Psoas muscle (tissue), 8 donors: ENCODE measurements around the gene DHRS13. TPM values are rescaled to one million over a fixed set of nuclear protein-coding genes. Genes with fewer than 3 reads are reported as not detected.
"Not testable (repeated sequence)": the region's sequence is repeated elsewhere in the genome, so short reads cannot be mapped to it uniquely, and the experiment has no call there.

Experiments
- ATAC-seq, 4 donors: fragments of 200-7000 bp; cut with Tn5 transposase; one replicate each; pipeline ENCODE4 v1.9.1; 2020; ENCODE audit warnings: moderate library complexity in 3 of 4, mild to moderate bottlenecking in 2 of 4
- DNase-seq, 2 donors: peaks; one replicate each; pipeline ENCODE4 v3.0.0-alpha.2; 2020
- H3K27ac ChIP-seq: fragments of 200-600 bp; one replicate; pipeline ENCODE4 v1.8.0; 2022
- H3K27me3 ChIP-seq, 3 donors: fragments of 200-600 bp in 1 of 3; one replicate each; pipeline versions ENCODE4 v1.6.1 to v1.8.0; 2013 to 2022; ENCODE audit warnings: low read length in 2 of 3, mild to moderate bottlenecking in 2 of 3, moderate library complexity in 1 of 3; ENCODE audit not compliant: insufficient read depth in 3 of 3
- H3K36me3 ChIP-seq, 2 donors: fragments of 200-600 bp in 1 of 2; one replicate each; pipeline versions ENCODE4 v1.6.1 to v1.8.0; 2013 to 2022; ENCODE audit warnings: low read depth in 1 of 2, mild to moderate bottlenecking in 1 of 2, moderate library complexity in 1 of 2; ENCODE audit not compliant: insufficient read depth in 1 of 2
- H3K4me1 ChIP-seq: fragments of 200-600 bp; one replicate; pipeline ENCODE4 v1.8.0; 2022
- H3K4me3 ChIP-seq: fragments of 200-600 bp; one replicate; pipeline ENCODE4 v1.8.0; 2022; ENCODE audit warnings: mild to moderate bottlenecking
- H3K9me3 ChIP-seq: fragments of 200-600 bp; one replicate; pipeline ENCODE4 v1.8.0; 2022
- CTCF ChIP-seq: fragments of 200-600 bp; IDR thresholded peaks from one replicate; pipeline ENCODE4 v1.8.0; 2022; ENCODE audit warnings: antibody characterized with exemption
- WGBS, 3 donors: extraction: QIAGEN DNeasy Blood & Tissue Kit; methylation state at CpG; one replicate each; pipeline versions ENCODE4 v1.1.6 to v1.1.7; 2013; 5-methylcytosine and 5-hydroxymethylcytosine counted together
- intact Hi-C, 2 donors: fragments of 100-400 bp; cut with DNase I; formaldehyde crosslinking; loops; one replicate each; pipeline versions ENCODE4 v1.11.0 to v1.14.2; 2022
- polyA plus RNA-seq, 3 donors: library from polyadenylated mRNA; stranded (reverse); fragments of 200-250 nt; gene quantifications; one replicate each; pipeline ENCODE4 v1.2.3, GENCODE V29; 2013
- total RNA-seq, 4 donors: library from RNA; stranded (reverse); fragmentation: NEBNext Ultra II Directional in 2 of 4; extraction: Animal tissue kit (Norgen Biotek cat#: 25700) in 2 of 4; gene quantifications; one replicate each; pipeline versions ENCODE4 v1.2.1 to v1.2.4, GENCODE V29; 2021 to 2023
- donor health status: healthy with polysubstance abuse.
- donor health status: DM: no; HTN: no; CAD: no; lungs with moderate emphysema.
- donor health status: Bipolar disorder and iron deficiency.
- donor health status: healthy.
- donor health status: DM: yes; HTN: yes; CAD: no.
- donor health status: DM: no; HTN: no; CAD: no.
- donor health status: DM: no; HTN: no; CAD: no.
- donor health status: DM: yes; HTN: yes; CAD: no.

The DHRS13 gene
- total and polyA plus RNA-seq, 7 donors, result 0.48 to 2.7 (median 1.2) TPM

- Histone ChIP-seq H3K27ac (no peak overlapping the region), H3K27me3 (no peaks in the 10 kb centered on the region), H3K36me3 (peaks cover 7 to 23% of the 10 kb centered on the region in 2 donors), H3K9me3 (no peaks in the 10 kb centered on the region), H3K4me3 (no peak overlapping the region), H3K4me1 (peaks cover 11% of the 10 kb centered on the region)
- no peak for TF ChIP-seq CTCF
- intact Hi-C loops, result no loop called here
- 93 to 97% (median 95%) methylated on average over 2 of the region's 2 CpGs for WGBS, 3 donors
- no peak for DNase-seq
- no peak for ATAC-seq
These were observed 49.6 kb downstream of the DHRS13 start for GRCh38 chr17:28853295-28853694.

GRCh38 chr17:28849281-28849680 lies 53.6 kb downstream of the DHRS13 start:
- 84 to 89% (median 86%) methylated on average over 5 of the region's 5 CpGs for WGBS, 3 donors
- peaks cover 4% of the 10 kb centered on the region for H3K4me1 ChIP-seq
- DNase-seq, result no peak
- H3K9me3 ChIP-seq, result no peaks in the 10 kb centered on the region
- no peaks in the 10 kb centered on the region for H3K27me3 ChIP-seq
- no peak for ATAC-seq
- TF ChIP-seq CTCF, result no peak
- H3K27ac ChIP-seq, result no peak overlapping the region
- H3K4me3 ChIP-seq, result no peak overlapping the region
- intact Hi-C loops, result no loop called here
- H3K36me3 ChIP-seq, result no peaks in the 10 kb centered on the region

GRCh38 chr17:28848667-28849066 lies 54.2 kb downstream of the DHRS13 start:
- H3K9me3 ChIP-seq, H3K4me1 ChIP-seq, H3K27me3 ChIP-seq, H3K36me3 ChIP-seq, H3K4me3 ChIP-seq, H3K27ac ChIP-seq, intact Hi-C loops: not testable (repeated sequence)
- peak in 1 of 4 donors; percentile 35 for ATAC-seq
- peak; percentile 11 to 56 for DNase-seq
- WGBS, 3 donors, result 85 to 88% (median 87%) methylated on average over 15 of the region's 15 CpGs

Other genes with a start within 250 kb of the DHRS13 start
- 10 to 100 TPM; 23.6 to 28.0 (median 26.7) TPM for gene SDF2, start 241.2 kb downstream of the DHRS13 start, total RNA-seq
- gene SDF2, start 241.2 kb downstream of the DHRS13 start, polyA plus RNA-seq, result 10 to 100 TPM; 20.9 to 72.0 (median 43.2) TPM
- gene SUPT6H, start 240.9 kb downstream of the DHRS13 start, total RNA-seq, result 10 to 100 TPM; 66.1 to 77.4 (median 69.8) TPM
- 10 to 100 TPM; 28.6 to 70.7 (median 34.8) TPM for gene SUPT6H, start 240.9 kb downstream of the DHRS13 start, polyA plus RNA-seq
- gene PROCA1, start 191.2 kb downstream of the DHRS13 start, total RNA-seq, result 1 to 10 TPM in 1 of 4 donors, under 1 TPM in 3; 0.21 to 1.1 (median 0.32) TPM
- under 1 TPM; 0.32 to 0.51 (median 0.36) TPM for gene PROCA1, start 191.2 kb downstream of the DHRS13 start, polyA plus RNA-seq
- gene RAB34, start 185.2 kb downstream of the DHRS13 start, total RNA-seq, result 10 to 100 TPM in 1 of 4 donors, 1 to 10 TPM in 3; 7.8 to 12.2 (median 9.1) TPM
- gene RAB34, start 185.2 kb downstream of the DHRS13 start, polyA plus RNA-seq, result 10 to 100 TPM in 2 of 3 donors, 1 to 10 TPM in 1; 9.1 to 21.0 (median 10.6) TPM
- 1,000 to 10,000 TPM in 2 of 4 donors, 100 to 1,000 TPM in 2; 978 to 1,214 (median 1,068) TPM for gene RPL23A, start 183.1 kb downstream of the DHRS13 start, total RNA-seq
- gene RPL23A, start 183.1 kb downstream of the DHRS13 start, polyA plus RNA-seq, result 1,000 to 10,000 TPM in 2 of 3 donors, 100 to 1,000 TPM in 1; 883 to 1,789 (median 1,153) TPM
- gene TLCD1, start 176.8 kb downstream of the DHRS13 start, total RNA-seq, result 1 to 10 TPM in 1 of 4 donors, under 1 TPM in 2, not detected in 1; 0.77 to 1.9 (median 0.88) TPM
- 1 to 10 TPM in 2 of 3 donors, under 1 TPM in 1; 0.68 to 2.4 (median 1.3) TPM for gene TLCD1, start 176.8 kb downstream of the DHRS13 start, polyA plus RNA-seq
- 1 to 10 TPM in 2 of 4 donors, under 1 TPM in 2; 0.60 to 1.5 (median 0.92) TPM for gene NEK8, start 174.3 kb downstream of the DHRS13 start, total RNA-seq
- 1 to 10 TPM in 1 of 3 donors, under 1 TPM in 2; 0.21 to 1.1 (median 0.80) TPM for gene NEK8, start 174.3 kb downstream of the DHRS13 start, polyA plus RNA-seq
- gene TRAF4, start 159.1 kb downstream of the DHRS13 start, total RNA-seq, result 1 to 10 TPM; 1.4 to 6.7 (median 2.3) TPM
- 1 to 10 TPM; 1.6 to 3.3 (median 2.1) TPM for gene TRAF4, start 159.1 kb downstream of the DHRS13 start, polyA plus RNA-seq
- gene FAM222B, start 60.3 kb downstream of the DHRS13 start, total RNA-seq, result 10 to 100 TPM; 25.3 to 52.9 (median 36.0) TPM
- 10 to 100 TPM; 22.4 to 66.2 (median 32.2) TPM for gene FAM222B, start 60.3 kb downstream of the DHRS13 start, polyA plus RNA-seq
- 10 to 100 TPM; 38.3 to 45.6 (median 43.4) TPM for gene ERAL1, start 48.1 kb downstream of the DHRS13 start, total RNA-seq
- 10 to 100 TPM; 41.0 to 98.5 (median 58.8) TPM for gene ERAL1, start 48.1 kb downstream of the DHRS13 start, polyA plus RNA-seq
- gene FLOT2, start 5.3 kb downstream of the DHRS13 start, total RNA-seq, result 10 to 100 TPM; 40.8 to 81.1 (median 43.9) TPM
- 10 to 100 TPM; 30.4 to 35.3 (median 34.0) TPM for gene FLOT2, start 5.3 kb downstream of the DHRS13 start, polyA plus RNA-seq
- gene PHF12, start 48.4 kb upstream of the DHRS13 start, total RNA-seq, result 10 to 100 TPM; 22.3 to 28.6 (median 24.4) TPM
- 10 to 100 TPM in 1 of 3 donors, 1 to 10 TPM in 2; 7.3 to 12.1 (median 7.7) TPM for gene PHF12, start 48.4 kb upstream of the DHRS13 start, polyA plus RNA-seq
- not detected for gene SEZ6, start 103.0 kb upstream of the DHRS13 start, total RNA-seq
- gene SEZ6, start 103.0 kb upstream of the DHRS13 start, polyA plus RNA-seq, result under 1 TPM in 1 of 3 donors, not detected in 2; 0.04 TPM
- 1 to 10 TPM in 1 of 4 donors, under 1 TPM in 2, not detected in 1; 0.26 to 1.7 (median 0.91) TPM for gene PIPOX, start 140.1 kb upstream of the DHRS13 start, total RNA-seq
- 1 to 10 TPM in 1 of 3 donors, under 1 TPM in 2; 0.17 to 3.6 (median 0.35) TPM for gene PIPOX, start 140.1 kb upstream of the DHRS13 start, polyA plus RNA-seq